ENCODE data around the gene SYNE1.
"Not testable (repeated sequence)": the region's sequence is repeated elsewhere in the genome, so short reads cannot be mapped to it uniquely, and the experiment has no call there.

Gene SYNE1

DNA sequence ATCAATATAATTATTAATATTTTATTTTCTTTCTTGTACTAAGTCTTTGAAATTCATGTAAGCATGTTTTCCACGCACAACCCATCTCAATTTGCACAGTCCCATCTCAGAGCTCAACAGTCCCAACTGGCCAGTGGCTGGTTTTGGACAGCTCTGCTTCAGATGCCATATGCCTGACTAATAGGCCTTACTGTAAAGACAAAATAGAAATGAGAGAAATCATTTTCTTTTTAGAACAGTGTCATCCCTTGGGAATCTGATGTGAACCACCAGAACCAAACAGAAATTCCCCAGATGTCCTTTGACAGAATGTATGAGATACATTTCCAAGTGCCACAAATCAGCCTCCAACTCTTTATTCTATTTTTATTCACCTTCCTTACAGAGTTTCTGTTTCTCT lies 490.8 kb downstream of the SYNE1 start:
- DNase-seq (ENCODE audit: low read depth, low spot score): no peak

DNA sequence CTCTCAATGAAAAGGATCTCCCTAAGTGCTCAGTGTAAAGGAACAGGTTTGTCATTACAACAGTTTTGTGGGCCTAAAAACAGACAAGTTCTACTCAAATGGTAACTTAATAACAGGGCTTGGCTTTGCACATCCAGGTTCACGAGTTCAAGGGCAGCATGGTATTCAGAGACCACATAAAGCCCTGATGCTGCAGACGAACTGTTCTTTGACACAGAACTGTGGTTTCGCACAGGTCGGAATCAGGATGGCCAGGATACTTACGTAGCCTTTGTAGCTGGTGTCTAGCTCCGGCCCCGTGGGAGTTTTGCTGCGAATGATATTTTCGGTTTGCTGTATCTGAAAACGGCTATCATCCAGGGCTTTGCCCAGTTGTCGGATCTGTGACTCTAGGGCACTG lies 493.8 kb downstream of the SYNE1 start:
- no peak for DNase-seq (ENCODE audit: low read depth, low spot score)

DNA sequence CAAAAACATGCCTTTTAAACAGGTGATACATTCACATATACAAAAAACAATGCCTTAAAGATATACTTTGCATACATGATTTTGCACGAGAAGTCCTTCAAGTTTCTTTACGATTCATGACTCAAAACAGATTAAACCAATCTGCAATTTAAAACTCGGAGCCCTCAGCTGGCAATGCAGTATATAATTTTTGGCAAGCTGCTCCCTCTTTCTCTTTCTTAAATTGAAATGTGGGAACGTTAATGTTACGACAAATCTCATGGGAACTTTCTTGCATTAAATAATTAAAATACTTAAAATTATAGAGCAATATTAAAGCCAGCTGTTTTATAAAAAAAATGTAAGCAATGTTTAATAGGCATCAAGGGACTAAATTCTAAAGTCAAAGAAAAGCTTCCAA lies 495.1 kb downstream of the SYNE1 start:
- no peak for DNase-seq (ENCODE audit: low read depth, low spot score)

DNA sequence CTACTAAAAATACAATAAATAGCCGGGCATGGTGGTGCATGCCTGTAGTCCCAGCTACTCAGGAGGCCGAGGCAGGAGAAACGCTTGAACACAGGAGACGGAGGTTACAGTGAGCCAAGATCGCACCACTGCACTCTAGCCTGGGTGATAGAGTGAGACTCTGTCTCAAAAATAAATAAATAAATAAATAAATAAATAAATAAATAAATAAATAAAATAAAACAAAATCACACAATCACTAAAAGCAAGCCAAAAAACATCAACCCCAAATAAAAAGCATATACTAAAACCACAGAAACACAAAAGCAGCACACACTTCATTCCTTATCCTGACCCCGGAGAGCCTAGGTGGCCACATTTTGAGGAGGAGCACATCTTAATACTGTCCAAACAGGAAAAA lies 498.8 kb downstream of the SYNE1 start:
- DNase-seq (ENCODE audit: low read depth, low spot score): not testable (repeated sequence)

DNA sequence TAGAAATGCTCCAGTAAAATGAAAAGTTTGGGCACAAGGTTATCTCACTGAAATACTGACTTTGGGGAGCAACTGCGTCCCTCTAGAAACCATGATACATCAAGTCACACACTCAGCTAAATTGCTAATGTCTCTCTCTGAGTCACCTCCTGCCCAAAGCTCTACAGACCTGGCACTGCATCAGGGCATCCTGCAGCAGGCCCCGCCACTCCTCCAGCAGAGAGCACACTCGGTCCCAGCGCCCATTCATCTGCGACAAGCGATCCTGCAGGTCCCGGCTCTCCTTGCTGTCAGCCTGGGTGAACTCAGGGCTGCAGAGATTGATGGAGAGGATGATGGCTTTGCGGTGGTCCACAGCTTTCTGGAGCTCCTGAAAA lies 500.7 kb downstream of the SYNE1 start:
- no peak for DNase-seq (ENCODE audit: low read depth, low spot score)

DNA sequence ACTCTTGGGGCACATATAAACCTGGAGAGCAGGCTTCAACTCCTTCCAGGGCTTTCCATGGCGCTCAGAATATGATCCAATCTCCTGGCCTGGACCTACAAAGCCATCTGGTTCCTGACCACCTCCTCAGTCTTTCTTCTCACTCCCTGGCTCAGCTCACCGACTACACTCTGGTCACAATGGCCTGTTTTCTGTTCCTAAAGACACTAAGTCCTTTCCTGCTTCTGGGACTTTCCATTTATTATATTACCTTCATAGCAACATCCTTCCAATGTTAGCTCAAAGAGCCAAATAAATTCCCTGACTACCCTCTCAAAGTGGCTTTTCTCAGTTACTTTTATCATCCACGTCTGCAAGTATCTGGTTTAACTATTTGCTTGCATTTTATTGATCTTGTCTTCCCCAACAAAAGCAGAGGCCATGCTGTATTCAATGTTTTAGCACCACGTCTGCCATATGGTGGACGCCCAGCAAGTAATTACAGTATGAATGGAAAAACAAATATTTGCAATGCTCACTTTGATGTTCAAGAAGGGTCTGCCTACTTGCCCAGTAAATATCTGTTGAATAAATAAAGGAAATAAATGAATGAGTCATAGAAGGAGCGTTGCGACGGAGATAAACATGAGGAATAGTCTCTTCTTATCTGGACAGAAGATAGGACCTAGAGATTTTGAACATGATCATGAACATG lies 501.3 kb downstream of the SYNE1 start:
- DNase-seq (ENCODE audit: low read depth, low spot score): no peak

DNA sequence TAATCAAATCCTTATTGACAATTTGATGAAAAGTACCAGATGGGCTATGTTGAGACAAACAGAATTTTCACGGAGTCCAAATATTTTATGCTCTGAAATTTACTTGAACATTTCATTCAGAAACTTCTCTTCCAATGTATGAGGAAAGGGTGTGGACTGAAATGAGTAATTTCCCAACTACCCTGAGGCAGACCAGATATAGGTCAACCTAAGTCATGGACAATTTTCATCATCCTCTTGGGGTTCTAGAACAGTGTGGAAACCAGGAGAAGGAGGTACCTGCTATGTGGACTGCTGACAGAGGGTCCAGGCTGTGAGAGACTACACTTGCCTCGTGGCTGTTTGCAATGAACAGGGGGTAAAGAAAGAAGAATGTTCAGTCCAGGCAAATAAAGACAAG lies 506.7 kb downstream of the SYNE1 start:
- no peak for DNase-seq (ENCODE audit: low read depth, low spot score)

DNA sequence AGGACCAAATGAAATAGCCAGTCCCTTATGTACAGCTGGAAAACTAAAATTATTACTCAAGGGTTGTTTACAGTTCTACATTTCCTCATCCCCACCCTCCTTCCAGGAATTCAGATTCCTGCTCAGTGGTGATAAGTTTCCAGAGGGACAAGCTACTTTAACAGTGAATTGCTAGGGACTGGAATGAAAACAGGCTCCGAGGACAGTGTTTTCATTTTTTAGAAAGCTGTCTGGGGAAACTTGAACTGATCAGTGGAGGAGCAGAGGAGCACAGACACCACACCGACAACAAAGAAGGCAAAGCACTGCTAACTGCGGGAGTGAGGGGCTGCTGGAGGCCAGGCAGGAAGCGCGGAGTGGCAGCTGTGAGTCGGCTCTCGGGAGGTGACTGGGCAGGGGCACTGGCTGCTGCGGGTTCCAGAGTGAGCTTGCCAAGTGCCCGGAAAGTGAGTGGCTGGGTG lies 507.4 kb downstream of the SYNE1 start:
- peak; percentile 23 for DNase-seq (ENCODE audit: low read depth, low spot score)

DNA sequence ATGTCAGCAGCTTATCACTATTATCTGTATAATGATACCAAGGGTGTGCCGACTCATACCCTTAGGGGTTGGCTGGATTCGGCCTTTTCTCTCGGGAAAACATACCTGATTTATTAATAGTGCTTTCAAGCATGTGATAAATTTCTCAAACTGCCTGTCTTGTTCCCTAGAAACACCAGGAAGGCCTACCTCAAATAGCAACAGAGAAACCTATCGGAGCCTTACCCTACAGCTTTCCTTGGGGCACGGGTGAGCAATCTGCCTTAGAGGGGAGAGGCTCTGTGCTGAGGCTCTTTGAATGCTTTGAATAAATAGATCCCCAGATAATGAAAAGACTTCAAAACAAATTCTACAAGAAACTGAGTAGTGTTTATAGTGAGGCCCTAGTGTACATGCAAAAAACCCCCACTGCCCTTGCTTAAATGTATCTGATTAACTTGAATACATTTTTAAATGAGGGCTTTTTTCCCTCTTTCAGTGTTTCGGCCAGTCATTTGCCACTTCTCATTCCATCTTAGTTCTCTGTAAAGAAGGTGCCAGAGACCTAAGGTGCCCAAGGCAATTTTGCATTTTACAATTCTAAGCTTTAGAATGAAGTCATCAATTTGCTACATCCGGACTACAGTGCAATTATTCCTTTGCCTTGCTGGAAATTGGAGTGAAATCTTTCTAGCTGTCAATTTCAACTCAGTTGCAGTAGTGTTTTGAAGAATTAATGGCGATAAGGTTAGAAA lies 509.6 kb downstream of the SYNE1 start:
- DNase-seq (ENCODE audit: low read depth, low spot score): peak; percentile 37

DNA sequence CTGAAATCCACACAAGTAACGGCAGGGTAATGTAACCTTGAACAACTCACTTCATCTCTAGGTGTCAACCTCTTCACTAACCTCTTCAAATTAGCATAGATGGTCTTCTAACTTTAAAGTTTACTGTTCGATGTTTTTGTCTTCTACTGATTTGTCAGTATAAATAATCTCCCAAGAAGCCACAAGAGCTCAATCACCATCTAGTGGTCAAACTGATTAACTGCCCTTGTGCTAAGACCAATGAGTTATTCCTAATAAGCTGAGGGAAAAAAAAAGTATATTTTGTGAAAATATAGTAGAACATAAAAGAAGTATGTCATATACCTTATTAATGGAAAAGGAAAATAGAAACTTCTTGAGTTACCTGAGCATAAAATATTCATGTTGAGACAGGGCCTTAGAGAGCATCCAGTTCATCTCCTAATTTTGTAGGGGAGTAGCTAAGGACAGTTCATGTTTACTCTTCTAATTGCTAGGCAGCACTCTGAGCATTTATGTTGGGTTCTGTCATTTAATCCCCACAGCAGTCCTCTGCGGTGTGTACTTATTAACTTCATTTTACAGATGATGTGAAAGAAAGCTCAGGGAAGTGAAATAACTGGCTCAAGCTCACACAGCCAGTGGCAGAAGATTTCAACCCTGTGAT lies 512.6 kb downstream of the SYNE1 start:
- no peak for DNase-seq (ENCODE audit: low read depth, low spot score)

DNA sequence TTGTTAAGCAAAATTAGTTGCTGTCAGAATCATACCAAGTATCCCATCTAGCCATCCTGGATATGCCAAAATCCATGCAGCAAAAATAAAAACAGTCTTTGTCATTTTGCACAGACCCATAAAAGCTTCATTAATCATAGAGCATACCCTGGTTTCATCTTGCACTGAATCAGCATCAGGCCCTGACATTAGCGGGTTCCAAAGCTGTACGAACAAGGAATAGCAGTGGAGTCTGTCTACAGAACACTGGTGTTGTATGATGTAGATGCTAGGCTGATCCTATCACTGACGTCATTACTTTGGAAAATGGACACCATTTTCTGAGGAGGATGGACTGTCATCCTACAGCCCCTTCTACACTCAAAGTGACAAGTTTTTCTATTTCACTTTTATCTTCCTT lies 514.1 kb downstream of the SYNE1 start:
- DNase-seq (ENCODE audit: low read depth, low spot score): no peak

DNA sequence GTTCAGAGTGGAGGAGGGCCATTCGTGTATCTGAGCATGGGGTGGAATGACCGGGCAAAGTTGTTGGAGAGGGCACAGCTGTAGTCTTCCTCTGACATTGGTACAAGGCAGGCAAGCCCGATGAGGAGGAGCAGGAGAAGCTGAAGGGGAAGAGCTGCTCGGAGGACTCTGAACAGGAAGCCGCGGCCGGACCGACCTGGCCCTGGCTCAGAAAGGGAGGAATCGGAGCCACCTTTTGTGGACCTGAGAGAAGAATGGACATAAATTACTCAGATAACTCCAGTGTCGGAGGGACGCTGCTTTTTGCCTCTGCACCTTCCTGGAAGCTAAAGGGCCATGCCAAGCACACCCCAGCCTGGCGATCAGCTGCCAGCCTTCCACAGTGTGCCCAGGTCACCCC lies 514.7 kb downstream of the SYNE1 start:
- DNase-seq (ENCODE audit: low read depth, low spot score): no peak

DNA sequence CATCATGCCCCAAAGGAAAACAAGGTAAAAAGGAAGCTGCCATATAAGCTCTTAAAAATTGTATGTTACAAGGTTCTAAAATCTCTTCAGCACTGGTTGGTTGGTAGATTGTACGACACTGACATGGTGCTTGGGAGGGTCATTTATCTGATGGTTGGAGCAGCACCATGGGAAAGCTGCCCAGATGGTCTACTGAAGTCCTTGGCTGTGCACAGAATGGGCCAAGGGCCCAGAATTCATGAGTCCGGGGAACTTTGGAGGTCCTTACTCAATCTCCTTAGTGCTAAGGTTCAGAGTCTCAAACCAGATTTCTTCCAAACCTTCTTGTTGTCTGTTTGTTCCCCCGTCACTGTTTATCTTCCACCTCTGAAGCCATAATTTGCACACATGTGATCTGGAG lies 515.3 kb downstream of the SYNE1 start:
- DNase-seq (ENCODE audit: low read depth, low spot score): no peak

DNA sequence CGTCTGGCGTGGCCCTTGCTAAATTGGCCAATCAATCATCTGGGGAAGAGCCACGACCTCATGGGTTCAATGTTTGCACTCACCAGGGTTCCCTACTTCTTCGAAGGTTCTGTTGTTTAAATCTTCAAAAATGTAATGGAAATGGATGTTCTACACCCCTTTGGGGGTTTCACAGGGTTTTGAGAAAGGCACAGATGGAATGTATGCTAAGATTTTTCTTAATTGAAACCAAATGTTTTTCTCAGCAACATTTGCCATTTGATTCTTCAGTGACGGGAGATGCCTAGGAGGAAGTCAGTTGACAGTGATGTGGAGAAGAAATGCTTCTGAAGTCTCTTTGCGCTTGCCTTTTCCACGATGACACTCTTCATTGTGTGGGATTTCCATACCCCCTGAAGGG lies 517.3 kb downstream of the SYNE1 start:
- DNase-seq (ENCODE audit: low read depth, low spot score): no peak

DNA sequence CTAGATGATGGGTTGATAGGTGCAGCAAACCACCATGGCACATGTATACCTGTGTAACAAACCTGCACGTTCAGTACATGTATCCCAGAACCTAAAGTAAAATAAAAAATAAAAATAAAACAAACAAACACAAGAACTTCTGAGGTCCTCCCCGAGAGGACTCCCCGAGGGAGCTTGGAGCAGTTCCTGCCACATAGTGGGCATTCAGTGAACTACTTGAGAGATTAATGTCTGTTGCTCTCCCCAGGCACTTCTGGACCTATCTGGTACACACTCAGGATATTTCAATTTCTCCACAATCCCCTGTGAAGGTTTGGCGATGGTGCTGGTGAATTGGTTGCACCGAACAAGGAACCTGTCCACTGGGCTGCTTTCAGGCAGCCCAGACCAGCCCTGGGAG lies 518.5 kb downstream of the SYNE1 start:
- DNase-seq (ENCODE audit: low read depth, low spot score): no peak

DNA sequence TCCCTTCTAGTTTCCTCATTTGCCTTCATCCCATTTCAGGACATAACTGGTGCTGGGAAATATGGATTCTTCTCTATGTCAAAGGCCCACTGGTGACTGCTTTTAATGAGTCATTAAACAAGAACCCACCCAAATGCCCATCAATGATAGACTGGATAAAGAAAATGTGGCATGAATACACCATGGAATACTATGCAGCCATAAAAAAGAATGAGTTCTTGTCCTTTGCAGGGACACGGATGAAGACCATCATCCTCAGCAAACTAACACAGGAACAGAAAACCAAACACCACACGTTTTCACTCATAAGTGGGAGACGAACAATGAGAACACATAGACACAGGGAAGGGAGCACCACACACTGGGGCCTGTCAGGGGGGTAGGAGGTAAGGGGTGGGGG lies 518.9 kb downstream of the SYNE1 start:
- DNase-seq (ENCODE audit: low read depth, low spot score): no peak

DNA sequence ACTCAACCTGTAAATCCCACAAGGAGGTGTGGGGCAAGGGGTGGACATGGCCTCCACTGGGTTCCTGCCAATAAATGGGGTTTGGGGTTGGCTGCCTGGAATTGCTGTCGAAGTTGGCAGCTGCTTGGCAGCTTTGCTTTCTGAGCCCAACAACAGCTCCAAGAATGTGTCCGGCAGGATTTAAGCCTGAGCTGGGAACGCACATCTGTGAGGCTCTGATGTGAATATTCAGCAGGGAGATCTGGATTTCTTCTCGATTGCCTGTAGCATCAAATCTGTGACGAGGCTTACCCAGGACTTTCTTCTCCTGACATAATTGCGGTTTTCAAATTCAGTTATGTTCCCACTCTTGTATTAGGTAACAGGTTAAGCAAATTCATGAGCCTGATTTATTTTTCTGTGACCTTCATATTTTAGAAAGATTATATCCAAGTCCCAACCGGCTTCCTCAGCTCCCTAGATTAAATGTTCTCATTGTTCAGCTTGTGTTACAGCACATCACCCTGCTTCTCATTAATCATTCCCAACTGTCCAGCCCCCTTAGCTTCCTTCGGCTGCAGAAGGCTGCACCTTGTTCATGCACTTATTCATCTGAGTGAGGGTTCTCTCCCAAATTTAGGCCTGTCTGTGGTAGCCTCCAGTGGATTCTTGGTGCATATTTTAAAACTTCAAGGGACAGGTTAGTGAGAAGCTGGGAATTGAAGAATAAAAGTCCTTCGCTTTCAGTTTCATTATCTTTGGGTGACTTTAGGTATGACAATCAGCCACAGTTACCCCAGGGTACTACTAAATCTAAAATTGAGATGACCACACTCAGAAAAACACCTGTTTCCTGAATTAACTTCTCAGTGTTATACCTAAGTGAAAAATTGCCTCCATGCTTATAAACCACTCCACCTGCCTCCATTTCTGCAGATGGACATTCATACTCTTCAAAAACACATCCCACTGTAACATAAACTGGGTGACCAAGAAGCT lies 519.7 kb downstream of the SYNE1 start:
- DNase-seq (ENCODE audit: low read depth, low spot score): no peak

DNA sequence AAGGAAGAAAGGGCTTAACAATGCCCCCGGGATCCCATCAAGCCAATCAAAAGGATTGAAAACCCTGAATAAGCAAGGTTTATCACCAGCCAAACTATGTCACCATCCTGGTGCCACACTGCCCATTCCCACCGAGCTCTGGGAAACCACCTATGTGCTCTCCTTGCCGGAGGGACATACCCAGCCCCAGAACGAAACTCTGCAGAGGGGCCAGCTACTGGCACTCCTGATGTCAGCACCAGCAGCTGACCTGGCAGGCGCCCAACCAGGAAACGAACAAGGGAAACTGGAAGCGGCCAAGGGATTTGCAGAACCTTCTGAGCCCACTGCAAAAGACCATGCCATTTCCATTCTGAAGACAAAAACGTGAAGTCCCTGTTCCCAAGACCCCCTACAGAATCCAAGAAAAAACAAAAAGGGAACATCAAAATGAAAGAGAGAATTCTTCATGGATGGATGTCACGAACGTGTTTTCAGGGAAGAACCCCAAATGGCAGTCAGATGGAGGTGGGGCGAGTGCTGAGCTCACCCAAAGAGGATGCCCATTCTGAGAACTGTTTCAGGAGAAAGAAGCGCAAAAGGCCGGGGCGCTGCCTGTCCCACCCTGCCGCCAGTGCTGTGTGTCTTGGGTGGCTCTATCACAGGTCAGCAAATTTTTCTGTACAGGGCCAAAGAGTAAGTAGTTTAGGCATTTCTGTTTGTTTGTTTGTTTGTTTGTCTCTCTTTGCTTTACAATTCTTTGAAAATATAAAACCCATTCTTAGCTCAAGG lies 524.5 kb downstream of the SYNE1 start:
- no peak for DNase-seq (ENCODE audit: low read depth, low spot score)

DNA sequence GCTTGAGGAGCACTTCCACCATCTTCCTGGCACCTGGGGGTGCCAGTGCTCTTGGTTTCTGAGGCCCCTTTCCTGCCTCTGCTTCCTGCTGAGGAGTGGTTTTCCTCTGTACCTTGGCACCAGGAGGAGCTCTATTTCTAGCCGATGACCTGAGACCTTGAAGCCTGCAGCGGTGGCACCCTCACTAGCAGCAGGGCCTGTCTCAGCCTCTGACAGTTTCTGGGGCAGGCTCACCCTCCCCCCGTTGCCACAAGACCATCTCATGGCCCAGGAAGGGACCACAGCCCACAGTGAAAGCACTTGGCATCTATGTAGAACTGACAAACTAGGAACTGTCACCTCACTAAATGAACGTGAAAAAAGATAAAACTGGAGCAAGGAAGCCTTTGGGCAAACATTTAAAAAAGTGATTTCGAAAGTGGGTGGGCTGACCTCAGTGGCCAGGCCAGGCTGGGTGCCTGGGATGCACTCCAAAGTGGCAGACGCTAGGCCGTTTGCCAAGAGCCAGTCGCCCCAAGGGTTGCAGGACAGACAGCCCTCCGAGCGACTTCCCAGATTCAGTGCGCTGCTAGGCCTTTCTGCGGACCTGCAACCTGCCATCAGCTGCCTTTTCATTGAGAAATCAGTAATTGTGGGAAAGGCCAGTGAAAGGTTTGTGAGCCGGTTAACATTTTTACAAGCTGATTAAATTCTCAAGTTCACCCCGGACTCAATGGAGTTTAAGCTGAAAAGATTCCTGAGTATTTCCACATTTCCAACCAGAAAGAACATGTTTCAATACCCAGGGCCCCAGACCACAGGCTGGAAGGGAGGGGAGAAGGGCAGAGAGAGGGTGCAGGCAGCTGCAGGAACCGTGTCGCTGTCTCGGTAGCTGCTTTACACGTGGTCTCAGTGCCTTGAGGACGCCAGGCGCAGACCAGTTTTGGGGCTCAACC lies 526.0 kb downstream of the SYNE1 start:
- no peak for DNase-seq (ENCODE audit: low read depth, low spot score)

DNA sequence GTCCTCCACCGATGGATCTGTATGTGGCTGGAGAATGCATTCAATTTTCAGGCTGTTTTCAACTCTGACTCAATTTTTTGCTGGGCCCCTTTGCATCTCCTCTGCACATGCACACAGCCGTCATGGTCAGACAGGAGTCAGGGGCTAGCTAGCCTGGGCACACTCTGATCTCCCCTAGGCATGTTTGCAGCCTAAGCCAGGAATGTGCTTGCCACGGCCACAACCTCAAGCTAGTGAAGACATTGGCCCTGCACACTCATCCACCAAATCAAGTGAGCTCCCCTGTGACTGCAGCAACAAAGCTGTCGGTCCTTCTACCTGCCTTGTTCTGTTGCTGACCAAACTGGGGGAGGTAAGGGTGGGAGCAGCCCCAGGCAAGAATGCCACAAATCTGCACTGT lies 529.2 kb downstream of the SYNE1 start:
- DNase-seq (ENCODE audit: low read depth, low spot score): no peak

Data from ELF-1 (cell line).